Left lung (tissue), 10 donors: ENCODE measurements around the gene PRSS50. TPM values are rescaled to one million over a fixed set of nuclear protein-coding genes. Genes with fewer than 3 reads are reported as not detected.

Experiments
- ATAC-seq: fragments of 200-7000 bp; cut with Tn5 transposase; one replicate; pipeline ENCODE4 v1.9.1; 2020; ENCODE audit warnings: moderate library complexity
- DNase-seq, 4 donors: peaks; one replicate each; pipeline ENCODE4 v3.0.0-alpha.2; 2013 to 2020
- H3K27ac ChIP-seq, 2 donors: fragments of 200-600 bp; sonication (generic) in 1 of 2; one replicate each; pipeline versions ENCODE4 v1.5.0 to v1.8.0; 2020 to 2021
- H3K27me3 ChIP-seq, 2 donors: fragments of 200-600 bp; sonication (generic) in 1 of 2; one replicate each; pipeline versions ENCODE4 v1.5.0 to v1.8.0; 2020 to 2021
- H3K36me3 ChIP-seq, 2 donors: fragments of 200-600 bp; sonication (generic) in 1 of 2; one replicate each; pipeline versions ENCODE4 v1.5.0 to v1.8.0; 2020 to 2021
- H3K4me1 ChIP-seq, 2 donors: fragments of 200-600 bp; one replicate each; pipeline ENCODE4 v1.8.0; 2021
- H3K4me3 ChIP-seq, 2 donors: fragments of 200-600 bp; sonication (generic) in 1 of 2; one replicate each; pipeline versions ENCODE4 v1.5.0 to v1.8.0; 2020 to 2021; ENCODE audit warnings: mild to moderate bottlenecking in 1 of 2
- H3K9me3 ChIP-seq, 2 donors: fragments of 200-600 bp; sonication (generic) in 1 of 2; one replicate each; pipeline versions ENCODE4 v1.5.0 to v1.8.0; 2020 to 2021
- CTCF ChIP-seq, 2 donors: fragments of 200-600 bp; sonication (generic) in 1 of 2; IDR thresholded peaks; one replicate each; pipeline versions ENCODE4 v1.5.0 to v1.8.0; 2021; ENCODE audit warnings: antibody characterized with exemption in 2 of 2
- intact Hi-C, 2 donors: fragments of 100-400 bp; cut with DNase I; formaldehyde crosslinking; loops; one replicate each; pipeline versions ENCODE4 v1.11.2 to v1.14.2; 2022
- polyA plus RNA-seq, 6 donors: library from polyadenylated mRNA; unstranded; fragments of 120-200 nt; gene quantifications; one replicate each; pipeline ENCODE4 v1.2.1, GENCODE V29; 2013; ENCODE audit not compliant: insufficient read length in 6 of 6
- total RNA-seq, 2 donors: library from RNA; stranded (reverse); fragmentation: NEBNext Ultra II Directional; extraction: Animal tissue kit (Norgen Biotek cat#: 25700); gene quantifications; one replicate each; pipeline ENCODE4 v1.2.1, GENCODE V29; 2021
- donor health status: DM: no; HTN: yes; CAD: no.
- donor health status: DM: no; HTN: no; CAD: no.

PRSS50 gene
- total and polyA plus RNA-seq, 8 donors = 0.24 to 1.1 (median 0.66) TPM

GRCh38 chr3:46663591-46664135, 54.0 kb downstream of the PRSS50 start:
- Histone ChIP-seq H3K4me1 (peaks cover 0 to 5% of the 10 kb centered on the region in 2 donors), H3K36me3 (no peaks in the 10 kb centered on the region), H3K27me3 (no peaks in the 10 kb centered on the region), H3K9me3 (no peaks in the 10 kb centered on the region), H3K27ac (no peak overlapping the region), H3K4me3 (no peak overlapping the region)
- peak in 2 of 4 donors; percentile 19 to 39 for DNase-seq
- intact Hi-C loops = no loop called here
- no peak for TF ChIP-seq CTCF (IDR thresholded peaks at IDR 0.05)
- peak; percentile 29 for ATAC-seq

- intact Hi-C loops = no loop called here
- ATAC-seq (no peak), DNase-seq (peak in 3 of 4 donors; percentile 39 to 64 (median 48))
- H3K36me3 ChIP-seq = no peaks in the 10 kb centered on the region
- no peaks in the 10 kb centered on the region for H3K27me3 ChIP-seq
- no peaks in the 10 kb centered on the region for H3K9me3 ChIP-seq
- peaks cover 0 to 5% of the 10 kb centered on the region in 2 donors for H3K4me1 ChIP-seq
- H3K4me3 ChIP-seq = no peak overlapping the region
- no peak for TF ChIP-seq CTCF (IDR thresholded peaks at IDR 0.05)
- H3K27ac ChIP-seq = no peak overlapping the region
Observed at GRCh38 chr3:46662771-46663551, 54.7 kb downstream of the PRSS50 start.

Other genes with a start within 250 kb of the PRSS50 start
- gene RTP3, start 219.9 kb downstream of the PRSS50 start, total RNA-seq = not detected
- gene RTP3, start 219.9 kb downstream of the PRSS50 start, polyA plus RNA-seq = under 1 TPM in 1 of 6 donors, not detected in 5; 0.13 TPM
- gene LRRC2, start 151.6 kb downstream of the PRSS50 start, total RNA-seq = under 1 TPM; 0.45 to 0.47 TPM
- under 1 TPM; 0.36 to 0.47 (median 0.44) TPM for gene LRRC2, start 151.6 kb downstream of the PRSS50 start, polyA plus RNA-seq
- not detected for gene FAM240A, start 105.3 kb downstream of the PRSS50 start, total RNA-seq
- not detected for gene FAM240A, start 105.3 kb downstream of the PRSS50 start, polyA plus RNA-seq
- gene ALS2CL, start 24.2 kb downstream of the PRSS50 start, total RNA-seq = 10 to 100 TPM; 45.4 to 74.4 TPM
- gene ALS2CL, start 24.2 kb downstream of the PRSS50 start, polyA plus RNA-seq = 10 to 100 TPM in 5 of 6 donors, 1 to 10 TPM in 1; 7.6 to 14.7 (median 11.1) TPM
- under 1 TPM in 1 of 2 donors, not detected in 1; 0.23 TPM for gene TMIE, start 16.5 kb downstream of the PRSS50 start, total RNA-seq
- gene TMIE, start 16.5 kb downstream of the PRSS50 start, polyA plus RNA-seq = under 1 TPM; 0.37 to 0.82 (median 0.59) TPM
- 1 to 10 TPM; 3.1 to 4.9 TPM for gene MYL3, start 145.6 kb upstream of the PRSS50 start, total RNA-seq
- gene MYL3, start 145.6 kb upstream of the PRSS50 start, polyA plus RNA-seq = 10 to 100 TPM in 5 of 6 donors, 1 to 10 TPM in 1; 8.0 to 13.4 (median 12.6) TPM
- 10 to 100 TPM; 12.0 to 22.8 TPM for gene PTH1R, start 159.9 kb upstream of the PRSS50 start, total RNA-seq
- 100 to 1,000 TPM in 2 of 6 donors, 10 to 100 TPM in 4; 60.6 to 131 (median 76.5) TPM for gene PTH1R, start 159.9 kb upstream of the PRSS50 start, polyA plus RNA-seq